IPS-18c (cell line): ENCODE data around the gene NKAIN1.
"Not testable (repeated sequence)": the region's sequence is repeated elsewhere in the genome, so short reads cannot be mapped to it uniquely, and the experiment has no call there.

Experiments used
- H3K4me3 ChIP-seq: 2 replicates; pipeline ENCODE4 v1.7.0; 2013; ENCODE audit warnings: low read depth, mild to moderate bottlenecking, low read length, moderate library complexity; ENCODE audit not compliant: insufficient read depth
- H3K9me3 ChIP-seq: one replicate; pipeline ENCODE4 v1.6.1; 2013; ENCODE audit warnings: mild to moderate bottlenecking, low read length, moderate library complexity; ENCODE audit not compliant: control insufficient read depth, insufficient read depth

Gene NKAIN1

DNA sequence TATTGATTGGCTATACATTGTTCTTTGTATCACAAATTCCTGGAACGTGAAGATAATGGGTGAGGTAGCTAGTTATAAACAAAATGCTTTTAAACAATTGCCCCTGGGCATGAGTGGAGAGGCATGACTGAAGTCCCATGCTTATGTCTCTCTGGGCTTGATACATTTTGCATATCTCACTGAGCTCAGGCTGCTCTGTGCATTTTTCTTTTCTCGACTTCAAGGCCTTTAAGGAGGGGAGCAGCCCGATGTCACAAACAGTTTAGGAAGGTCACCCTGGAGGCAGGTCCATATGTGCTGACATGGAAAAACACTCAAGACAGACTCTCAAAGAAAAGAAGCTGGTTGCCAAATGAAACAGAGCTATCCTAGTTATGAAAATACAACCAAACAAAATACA lies 94.0 kb downstream of the NKAIN1 start:
- no peak overlapping the region for H3K4me3 ChIP-seq
- no peaks in the 10 kb centered on the region for H3K9me3 ChIP-seq

DNA sequence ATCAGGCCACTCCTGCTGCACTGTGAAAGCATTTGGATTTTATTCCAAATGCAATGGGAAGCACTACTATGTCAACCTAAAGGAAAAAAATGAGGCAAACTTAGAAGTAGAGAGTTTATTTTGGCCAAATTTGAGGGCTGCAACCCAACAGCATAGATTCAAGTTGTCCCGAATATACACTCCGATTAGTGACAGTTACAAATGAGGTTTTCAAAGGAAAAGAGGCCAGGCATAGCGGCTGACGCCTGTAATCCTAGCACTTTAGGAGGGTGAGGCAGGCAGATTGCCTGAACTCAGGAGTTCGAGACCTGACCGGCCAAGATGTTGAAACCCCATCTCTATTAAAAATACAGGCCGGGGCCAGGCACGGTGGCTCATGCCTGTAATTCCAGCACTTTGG lies 95.2 kb downstream of the NKAIN1 start:
- no peaks in the 10 kb centered on the region for H3K9me3 ChIP-seq
- no peak overlapping the region for H3K4me3 ChIP-seq

DNA sequence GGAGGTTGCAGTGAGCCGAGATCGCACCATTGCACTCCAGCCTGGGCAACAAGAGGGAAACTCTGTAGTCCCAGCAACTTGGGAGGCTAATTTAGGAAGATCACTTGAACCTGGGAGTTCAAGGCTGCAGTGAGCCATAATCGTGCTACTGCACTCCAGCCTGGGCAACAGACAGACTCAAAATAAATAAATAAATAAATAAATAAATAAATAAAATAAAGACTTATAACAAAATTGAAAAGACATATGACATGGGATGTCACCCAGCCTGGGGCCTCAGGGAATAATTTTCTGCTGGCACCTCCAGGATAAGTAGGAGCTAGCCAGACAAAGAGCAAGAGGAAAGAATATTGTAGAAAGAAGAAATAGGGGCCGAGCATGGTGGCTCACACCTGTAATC lies 96.2 kb downstream of the NKAIN1 start:
- Histone ChIP-seq H3K4me3 (no peak overlapping the region), H3K9me3 (no peaks in the 10 kb centered on the region)

DNA sequence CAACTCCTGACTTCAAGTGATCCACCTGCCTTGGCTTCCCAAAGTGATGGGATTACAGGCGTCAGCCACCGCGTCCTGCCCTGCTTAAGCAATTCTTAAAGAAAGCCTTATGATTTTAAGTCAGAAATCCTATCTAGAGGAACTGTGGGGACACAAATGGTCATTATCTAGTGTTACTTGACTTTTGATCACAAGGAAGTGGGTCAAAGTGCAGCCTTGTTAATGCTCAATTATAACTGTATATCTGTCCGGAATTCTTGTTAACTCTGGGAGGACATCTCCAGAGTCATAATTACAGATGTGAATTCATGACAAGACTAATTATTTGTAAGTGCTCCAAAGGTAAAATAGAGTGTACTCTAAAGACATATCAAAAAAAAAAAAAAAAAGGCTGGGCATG lies 97.3 kb downstream of the NKAIN1 start:
- Histone ChIP-seq H3K9me3 (no peaks in the 10 kb centered on the region), H3K4me3 (no peak overlapping the region)

DNA sequence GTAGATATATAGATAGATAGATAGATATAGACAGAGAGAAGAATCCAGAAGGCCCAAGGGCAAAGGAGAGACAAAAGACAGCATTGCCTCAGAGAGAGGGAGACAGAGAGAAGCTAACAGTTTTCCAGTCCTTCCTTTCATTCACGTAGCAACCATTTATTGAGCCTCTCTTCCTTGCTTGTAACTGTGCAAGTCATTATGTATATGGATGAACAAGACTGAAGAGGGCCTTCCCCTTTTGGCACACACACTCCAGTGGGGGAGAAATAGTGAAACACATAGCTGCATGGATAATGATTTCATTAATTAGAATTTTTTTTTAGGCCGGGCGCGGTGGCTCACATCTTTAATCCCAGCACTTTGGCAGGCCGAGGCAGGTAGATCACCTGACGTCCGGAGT lies 99.4 kb downstream of the NKAIN1 start:
- H3K4me3 ChIP-seq = no peak overlapping the region
- H3K9me3 ChIP-seq = no peaks in the 10 kb centered on the region

DNA sequence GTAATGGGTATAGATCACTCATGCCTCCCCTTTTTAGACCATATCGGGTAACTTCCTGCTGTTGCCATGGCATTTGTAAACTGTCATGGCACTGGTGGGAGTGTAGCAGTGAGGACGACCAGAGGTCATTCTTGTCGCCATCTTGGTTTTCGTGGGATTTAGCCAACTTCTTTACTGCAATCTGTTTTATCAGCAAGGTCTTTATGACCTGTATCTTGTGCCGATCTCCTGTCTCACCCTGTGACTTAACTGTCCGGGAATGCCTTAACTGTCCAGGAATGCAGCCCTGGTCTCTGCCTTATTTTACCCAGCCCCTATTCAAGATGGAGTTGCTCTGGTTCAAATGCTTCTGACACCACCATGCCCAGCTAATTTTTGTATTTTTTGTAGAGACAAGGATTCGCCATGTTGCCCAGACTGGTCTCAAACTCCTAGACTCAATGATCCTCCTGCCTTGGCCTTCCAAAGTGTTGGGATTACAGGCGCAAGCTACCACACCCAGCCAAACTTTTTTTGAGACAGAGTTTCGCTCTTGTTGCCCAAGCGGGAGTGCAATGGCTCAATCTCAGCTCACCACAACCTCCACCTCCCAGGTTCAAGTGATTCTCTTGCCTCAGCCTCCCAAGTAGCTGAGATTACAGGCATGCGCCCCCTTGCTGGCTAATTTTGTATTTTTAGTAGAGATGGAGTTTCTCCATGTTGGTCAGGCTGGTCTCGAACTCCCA lies 100.7 kb downstream of the NKAIN1 start:
- not testable (repeated sequence) for H3K4me3 ChIP-seq, H3K9me3 ChIP-seq

DNA sequence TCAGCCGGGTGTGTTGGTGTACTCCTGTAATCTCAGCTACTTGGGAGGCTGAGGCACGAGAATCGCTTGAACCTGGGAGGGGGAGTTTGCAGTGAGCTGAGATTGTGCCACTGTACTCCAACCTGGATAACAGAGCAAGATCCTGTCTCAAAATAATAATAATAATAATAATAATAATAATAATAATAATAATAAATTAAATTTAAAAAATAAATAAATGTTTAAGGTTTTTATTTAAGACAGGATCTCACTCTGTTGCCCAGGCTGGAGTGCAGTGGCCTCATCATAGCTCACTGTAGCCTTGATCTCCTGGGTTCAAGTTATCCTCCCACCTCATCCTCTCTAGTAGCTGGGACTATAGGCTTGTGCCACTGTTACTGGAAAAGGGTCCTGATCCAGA lies 101.8 kb downstream of the NKAIN1 start:
- not testable (repeated sequence) for H3K4me3 ChIP-seq, H3K9me3 ChIP-seq

DNA sequence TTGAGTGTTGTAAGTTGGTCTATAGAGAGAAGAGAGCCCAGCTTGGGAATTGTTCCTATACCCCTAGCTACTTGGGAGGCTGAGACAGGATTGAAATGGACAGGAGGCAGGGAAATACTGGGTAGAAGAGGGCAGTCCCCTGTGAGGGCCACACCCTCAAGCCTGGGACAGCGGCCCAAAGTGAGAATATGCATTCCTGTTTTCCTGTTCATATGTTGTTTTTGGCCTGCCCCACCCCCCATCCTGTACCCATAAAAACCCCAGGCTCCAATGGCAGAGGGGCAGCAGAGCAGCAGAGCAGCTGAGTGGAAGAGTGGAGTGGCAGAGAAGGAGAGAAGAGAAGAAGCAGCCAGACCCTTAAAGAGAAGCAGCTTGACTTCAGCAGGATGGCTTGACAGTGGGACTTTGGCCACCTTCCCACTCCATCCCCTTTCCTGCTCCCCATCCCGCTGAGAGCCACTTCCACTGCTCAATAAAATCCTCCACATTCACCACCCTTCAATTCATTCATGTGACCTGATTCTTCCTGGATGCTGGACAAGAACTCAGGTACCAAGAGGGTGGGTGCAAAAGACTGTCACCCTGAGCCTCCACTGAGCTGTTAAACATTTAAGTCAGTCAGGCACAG lies 103.6 kb downstream of the NKAIN1 start:
- no peaks in the 10 kb centered on the region for H3K9me3 ChIP-seq

DNA sequence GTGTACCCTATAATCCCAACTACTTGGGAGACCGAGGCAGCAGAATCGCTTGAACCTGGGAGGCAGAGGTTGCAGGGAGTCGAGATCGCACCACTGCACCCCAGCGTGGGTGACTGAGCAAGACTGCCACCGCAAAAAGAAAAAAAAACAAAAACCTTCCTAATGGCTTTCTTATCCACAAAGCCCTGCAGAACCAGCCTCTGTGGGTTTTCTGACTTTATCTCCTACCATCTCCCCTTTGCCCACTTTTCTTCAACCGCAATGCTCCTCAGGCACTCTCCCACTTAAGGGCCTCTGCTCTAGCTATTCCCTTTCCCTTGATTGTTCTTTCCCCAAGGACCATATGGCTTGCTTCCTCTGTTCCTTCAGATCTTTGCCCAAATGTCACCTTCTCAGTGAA lies 106.3 kb downstream of the NKAIN1 start:
- no peaks in the 10 kb centered on the region for H3K9me3 ChIP-seq
- H3K4me3 ChIP-seq = no peak overlapping the region

More for the DNA sequence above, 103.6 kb downstream of the NKAIN1 start:
- no peak overlapping the region for H3K4me3 ChIP-seq
